22Rv1 (cell line): ENCODE measurements around the gene SBF2.

Experiments used
- ZFX ChIP-seq: fragments of 450-650 bp; IDR thresholded peaks from 2 replicates; pipeline ENCODE4 v1.6.1; 2017; ENCODE audit warnings: antibody characterized with exemption, borderline replicate concordance
- TF ChIP-seq, protein P1 (sequence below): fragments of 450-650 bp; IDR thresholded peaks from 2 replicates; pipeline ENCODE4 v1.5.1; 2017; ENCODE audit warnings: mild to moderate bottlenecking

DNA sequence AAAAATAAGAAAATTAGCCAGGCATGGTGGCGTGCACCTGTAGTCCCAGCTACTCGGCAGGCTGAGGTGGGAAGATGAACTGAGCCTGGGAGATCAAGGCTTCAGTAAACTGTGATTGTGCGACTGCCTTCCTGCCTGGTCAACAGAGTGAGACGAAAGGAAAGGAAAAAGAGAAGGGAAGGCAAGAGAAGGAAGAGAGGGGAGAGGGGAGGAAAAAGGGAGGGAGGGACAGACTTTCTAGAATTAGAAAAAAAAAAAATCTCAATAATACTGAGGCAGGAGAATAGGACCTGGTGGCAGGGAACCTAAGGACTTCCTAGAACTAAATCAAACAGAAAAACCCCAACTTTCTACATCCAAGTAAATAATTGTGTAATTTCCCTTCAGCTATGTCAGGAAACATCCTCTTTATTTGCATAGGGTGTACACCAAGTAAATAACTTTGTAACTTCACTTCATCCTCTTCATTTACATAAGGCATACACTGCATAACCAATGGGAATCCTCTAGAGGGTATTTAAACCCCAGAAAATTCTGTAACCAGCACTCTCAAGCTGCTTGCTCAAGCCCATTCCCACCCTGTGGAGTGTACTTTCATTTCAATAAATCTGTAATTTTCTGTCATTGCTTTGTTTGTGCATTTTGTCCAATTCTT is 8.7 kb downstream of the SBF2 start:
- TF ChIP-seq, protein P1, sequence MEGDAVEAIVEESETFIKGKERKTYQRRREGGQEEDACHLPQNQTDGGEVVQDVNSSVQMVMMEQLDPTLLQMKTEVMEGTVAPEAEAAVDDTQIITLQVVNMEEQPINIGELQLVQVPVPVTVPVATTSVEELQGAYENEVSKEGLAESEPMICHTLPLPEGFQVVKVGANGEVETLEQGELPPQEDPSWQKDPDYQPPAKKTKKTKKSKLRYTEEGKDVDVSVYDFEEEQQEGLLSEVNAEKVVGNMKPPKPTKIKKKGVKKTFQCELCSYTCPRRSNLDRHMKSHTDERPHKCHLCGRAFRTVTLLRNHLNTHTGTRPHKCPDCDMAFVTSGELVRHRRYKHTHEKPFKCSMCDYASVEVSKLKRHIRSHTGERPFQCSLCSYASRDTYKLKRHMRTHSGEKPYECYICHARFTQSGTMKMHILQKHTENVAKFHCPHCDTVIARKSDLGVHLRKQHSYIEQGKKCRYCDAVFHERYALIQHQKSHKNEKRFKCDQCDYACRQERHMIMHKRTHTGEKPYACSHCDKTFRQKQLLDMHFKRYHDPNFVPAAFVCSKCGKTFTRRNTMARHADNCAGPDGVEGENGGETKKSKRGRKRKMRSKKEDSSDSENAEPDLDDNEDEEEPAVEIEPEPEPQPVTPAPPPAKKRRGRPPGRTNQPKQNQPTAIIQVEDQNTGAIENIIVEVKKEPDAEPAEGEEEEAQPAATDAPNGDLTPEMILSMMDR: no peak
- no peak for TF ChIP-seq ZFX
